HG02870 (cell line): ENCODE measurements around the gene HDAC7.
A peak's percentile ranks its signal among the peaks of the same experiment; 100 is the strongest.

Experiments
- ATAC-seq: cut with Tn5 transposase; IDR thresholded peaks from one replicate; pipeline ENCODE4 v1.9.1; 2021; ENCODE audit warnings: mild to moderate bottlenecking, moderate library complexity; ENCODE audit not compliant: unreplicated experiment

Gene HDAC7

DNA sequence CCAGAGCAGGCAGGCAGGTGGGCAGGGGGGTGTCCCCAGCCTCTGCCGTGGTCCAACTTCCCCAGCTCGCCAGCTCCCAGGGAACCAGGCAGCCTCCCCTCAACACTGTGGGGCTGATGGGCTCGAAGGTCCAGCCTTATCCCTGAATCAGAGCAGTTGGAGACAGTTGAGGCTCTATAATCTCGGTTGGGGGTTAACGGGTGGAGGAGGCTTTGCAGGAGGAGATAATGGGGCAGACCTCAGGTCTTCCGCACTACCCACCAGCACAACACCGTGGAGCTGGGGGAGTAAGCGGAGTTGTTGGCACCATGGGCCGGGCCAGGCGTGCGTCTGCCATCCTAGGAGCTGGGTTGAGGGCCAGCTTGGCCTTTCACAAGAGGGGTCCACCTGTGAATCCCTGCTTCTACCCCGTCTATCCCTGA lies 13.9 kb upstream of the HDAC7 start:
- ATAC-seq = no peak

DNA sequence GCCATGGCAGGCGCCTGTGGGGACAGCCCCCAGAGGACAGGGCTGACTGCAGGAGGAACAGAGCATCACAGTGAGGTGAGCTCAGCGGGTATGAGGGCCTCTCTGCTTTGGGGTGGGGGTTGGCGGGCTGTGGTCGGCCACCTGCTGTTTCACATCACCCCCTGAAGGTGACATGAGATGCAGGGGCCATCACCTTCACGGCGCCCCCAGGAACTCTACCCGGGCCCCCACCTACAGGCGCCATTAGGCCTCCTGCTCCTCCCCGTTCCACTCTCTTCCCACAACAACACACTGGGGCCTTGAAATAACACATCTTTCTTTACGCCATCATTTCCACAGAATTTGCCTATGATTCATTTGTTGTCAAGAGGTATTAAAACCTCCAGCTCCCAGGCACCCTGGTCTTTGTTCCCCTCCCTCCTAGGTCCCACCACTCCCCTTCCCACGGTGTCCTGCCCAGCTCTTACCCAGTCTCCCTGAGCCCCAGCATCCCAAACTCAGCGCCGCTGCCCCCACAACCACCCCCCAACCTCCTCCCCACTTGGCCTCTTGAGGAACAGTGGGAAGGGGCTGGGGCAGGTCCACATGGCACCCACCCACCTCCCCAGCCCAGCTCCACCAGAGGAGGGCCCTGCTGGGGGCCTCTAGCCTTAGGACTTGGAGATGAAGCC lies 12.7 kb upstream of the HDAC7 start:
- peak; percentile 47 for ATAC-seq

DNA sequence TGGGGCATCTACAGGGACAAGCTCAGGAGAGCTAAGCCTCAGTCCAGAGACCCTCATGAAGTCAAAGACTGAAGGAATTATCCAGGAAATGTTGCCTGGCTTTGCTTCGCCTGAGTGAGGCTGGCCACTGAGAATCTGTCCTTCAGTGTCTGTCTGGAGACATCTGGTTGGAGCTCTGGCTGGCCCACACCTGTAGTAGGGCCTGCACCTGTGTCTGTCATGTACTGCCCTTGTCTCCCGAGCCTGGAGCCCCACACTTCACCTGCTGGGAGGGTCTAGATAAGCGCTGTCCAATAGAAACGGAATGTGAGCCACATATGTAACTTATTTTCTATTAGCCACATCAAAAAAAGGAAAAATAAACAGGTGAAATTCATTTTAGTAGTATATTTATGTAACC lies 9.9 kb upstream of the HDAC7 start:
- ATAC-seq = no peak

DNA sequence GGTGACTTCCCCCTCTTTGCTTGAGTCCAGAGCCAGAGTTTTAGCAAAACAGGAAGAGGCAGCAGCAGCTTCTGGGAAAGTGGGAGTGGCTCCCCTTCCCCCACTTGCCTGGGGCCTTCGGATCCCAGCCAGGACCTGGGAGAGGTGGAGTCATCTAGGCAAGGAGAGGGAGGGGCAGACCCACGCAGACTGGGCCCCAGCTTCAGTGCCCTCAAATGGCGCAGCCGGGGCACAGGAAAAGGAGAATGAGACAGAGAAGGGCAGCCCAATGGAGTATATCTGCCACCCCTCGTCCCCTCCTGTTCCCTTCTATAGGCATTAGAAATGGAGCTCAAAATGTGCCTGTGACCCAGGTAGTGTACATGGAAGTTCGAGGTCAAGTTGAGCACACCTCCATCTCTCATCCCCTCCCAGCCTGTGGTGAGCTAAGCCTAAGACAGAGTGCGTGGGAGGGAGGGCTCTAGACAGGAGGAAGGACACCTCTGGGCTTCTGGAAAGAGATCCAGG lies 9.3 kb upstream of the HDAC7 start:
- no peak for ATAC-seq

DNA sequence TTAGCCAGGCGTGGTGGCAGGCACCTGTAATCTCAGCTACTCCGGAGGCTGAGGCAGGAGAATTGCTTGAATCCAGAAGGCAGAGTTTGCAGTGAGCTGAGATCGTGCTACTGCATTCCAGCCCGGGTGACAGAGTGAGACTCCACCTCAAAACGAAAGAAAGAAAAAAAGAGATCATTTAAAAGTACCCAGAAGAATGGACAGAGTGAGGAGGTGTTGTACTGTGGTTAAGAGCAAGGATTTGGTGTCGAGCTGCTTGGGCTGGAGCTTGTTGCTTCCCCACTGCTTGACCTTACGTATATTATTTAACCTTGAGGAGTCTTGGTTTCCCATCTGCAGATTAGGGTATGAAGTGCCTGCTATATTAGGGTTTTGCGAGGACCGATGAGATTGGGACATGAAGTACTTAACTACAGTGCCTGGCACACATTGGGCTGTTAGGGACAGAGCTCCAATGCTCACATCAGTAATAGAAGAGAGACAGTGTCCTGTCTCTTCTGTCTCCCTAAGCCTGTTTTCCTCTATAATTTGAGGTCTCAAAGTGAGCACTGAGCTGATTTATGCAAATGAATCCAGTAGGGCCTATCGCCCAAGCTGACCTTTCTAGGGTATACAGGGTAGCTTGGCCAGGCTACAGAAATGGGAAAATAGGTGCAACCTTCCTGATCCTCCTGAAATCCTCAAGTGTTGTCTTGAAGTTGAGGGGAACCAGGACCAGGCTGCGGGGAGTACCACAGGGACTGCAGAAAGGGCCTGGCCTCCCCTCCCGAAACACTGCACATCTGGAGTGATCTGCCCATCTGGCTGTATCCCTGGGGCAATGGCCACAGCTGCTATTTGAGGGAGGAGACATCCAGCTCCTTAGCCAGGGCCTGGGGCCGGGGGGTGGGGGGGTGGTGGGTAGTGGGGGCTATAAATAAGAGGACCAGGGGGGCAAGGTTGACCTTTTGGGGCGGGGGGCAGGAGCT lies 8.6 kb upstream of the HDAC7 start:
- no peak for ATAC-seq

DNA sequence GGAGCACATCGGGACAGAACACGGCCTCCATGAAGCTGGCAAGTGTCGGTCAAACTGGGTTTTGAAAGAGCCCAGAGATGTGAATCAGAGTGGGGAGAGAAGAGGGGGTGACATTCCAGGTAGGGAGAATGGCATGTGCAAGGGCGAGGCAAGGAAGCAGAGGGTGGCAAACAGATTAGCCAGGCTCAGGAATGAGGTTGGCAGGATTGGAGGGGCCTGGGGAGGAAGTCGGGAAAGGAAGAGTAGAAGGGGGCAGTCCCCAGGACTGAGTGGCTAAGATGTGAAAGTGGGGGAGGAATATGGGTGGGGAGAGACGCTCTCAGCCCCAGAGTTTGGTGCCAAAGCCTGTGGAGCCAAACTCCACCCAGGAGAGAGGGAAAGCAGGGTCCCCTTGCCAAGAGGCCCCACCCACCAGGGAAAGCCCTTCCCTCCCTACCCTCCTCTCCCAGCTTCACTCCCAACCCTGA lies 5.5 kb upstream of the HDAC7 start:
- ATAC-seq = no peak

DNA sequence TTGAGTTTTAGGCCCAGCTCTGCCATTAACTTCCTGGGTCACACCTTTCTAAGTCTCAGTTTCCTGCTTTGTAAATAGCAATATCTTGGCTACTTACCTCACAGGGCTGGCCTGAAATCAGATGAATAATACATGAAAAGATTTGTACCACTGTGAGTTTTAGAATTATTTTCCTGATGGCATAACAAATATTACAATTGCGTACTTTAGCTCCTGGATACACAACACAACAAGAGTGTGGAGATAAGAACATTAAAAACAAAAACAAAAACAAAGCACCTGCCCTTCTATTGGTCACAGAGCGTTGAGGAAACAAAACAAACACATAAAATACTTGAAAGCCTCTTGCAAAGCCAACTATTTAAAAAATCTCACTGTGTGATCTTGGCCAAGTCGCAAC lies 4.9 kb upstream of the HDAC7 start:
- no peak for ATAC-seq

DNA sequence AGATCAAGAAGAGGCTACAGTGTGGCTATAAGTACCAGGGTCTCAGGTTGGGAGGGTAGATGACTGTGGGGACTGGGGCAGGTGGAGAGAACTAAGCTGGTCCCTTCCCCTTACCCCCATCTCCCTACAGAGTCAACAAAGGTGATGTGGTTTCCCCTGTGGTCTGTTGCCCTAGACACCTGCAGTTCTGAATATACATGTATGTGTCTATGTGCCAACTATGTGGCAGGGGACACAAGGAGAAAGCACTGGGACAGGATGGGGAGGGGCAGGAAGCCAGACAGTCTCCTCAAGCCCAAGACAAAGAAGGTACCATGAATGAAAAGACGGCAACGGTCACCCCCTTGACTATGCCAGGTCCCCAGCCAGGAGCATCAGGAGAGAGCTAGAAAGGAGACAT lies 4.5 kb upstream of the HDAC7 start:
- ATAC-seq = no peak

DNA sequence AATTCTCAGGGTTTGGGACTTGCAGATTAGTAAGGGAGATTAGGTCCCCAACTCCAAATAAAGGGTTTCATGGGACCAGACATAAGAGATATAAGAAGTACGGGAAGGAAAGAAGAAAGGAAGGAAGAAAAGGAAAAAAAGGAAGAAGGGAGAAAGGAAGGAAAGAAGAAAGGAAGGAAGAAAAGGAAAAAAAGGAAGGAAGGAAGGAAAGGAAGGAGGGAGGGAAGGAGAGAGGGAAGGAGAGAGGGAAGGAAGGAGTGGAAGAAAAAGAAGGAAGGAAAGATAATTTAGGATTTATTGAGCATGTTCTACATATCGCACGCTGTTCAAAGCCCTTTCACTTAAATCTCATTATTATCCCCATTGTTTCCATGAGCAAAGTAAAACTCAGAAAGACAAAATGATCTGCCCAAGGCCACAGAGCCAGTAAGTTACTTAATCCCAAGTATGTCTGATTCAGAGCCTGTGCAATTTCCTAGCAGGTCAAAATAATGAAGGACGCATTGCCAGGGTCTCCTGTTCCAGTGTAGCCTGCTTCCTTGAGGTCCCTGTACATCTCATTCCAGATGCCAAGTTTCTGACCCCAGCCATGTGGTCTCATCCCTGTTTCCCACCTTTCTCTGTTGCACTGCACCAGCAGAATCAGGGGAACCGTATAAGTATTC lies 3.9 kb upstream of the HDAC7 start:
- ATAC-seq = no peak

DNA sequence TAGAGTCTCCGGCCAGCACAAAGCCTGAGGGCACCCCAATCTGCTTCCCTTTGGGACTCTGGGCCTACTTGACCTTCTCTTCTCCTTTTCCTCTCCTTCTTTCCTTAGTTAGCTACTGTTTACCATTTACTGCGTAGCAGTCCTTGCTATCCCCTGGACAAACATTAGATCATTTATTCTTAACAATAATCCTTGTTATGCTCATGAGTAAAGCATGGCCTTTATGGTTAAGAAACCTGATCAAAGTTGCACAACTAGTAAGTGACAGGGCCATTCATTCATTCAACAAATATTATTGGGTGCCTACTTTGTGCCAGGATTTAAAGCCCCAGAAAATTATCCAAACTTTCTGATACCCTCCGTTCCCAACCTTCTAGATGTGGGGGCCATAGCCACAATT lies 3.2 kb upstream of the HDAC7 start:
- no peak for ATAC-seq

DNA sequence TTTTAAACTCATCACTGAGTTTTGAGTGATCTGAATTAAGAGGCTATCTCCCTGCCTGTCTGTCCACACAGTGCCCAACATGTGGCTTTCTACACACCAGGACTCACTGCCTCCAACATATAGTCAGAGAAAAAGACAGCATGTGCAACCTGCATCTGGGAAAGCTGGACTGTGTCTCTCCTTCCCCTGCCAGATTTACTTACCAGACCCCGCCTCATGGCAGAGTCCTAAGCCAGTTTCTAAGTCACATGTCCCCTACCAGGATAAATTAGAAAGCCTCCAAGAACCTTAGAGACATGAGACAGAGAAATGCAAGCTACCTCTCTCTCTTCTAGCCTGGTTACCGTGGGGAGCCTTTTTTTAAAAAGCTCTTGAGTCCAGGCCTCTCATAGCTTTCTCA lies 2.7 kb upstream of the HDAC7 start:
- ATAC-seq = no peak

DNA sequence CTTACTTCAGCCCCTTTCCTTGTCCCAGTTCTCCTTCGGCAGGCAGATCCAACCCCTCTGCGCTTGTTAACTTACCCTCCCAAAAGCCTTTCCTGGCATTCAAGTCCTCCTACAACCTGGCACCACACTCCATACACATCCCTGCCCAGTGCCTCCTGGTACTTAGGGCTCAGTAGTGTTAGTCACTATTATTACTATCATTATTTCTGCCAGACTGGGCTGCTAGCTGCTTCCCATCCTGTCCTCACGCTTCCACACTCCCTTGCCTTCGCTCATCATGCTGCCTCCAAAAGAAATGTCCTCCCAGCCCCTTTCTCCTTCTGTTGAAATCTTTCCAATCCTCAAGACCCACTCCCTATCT lies 1.6 kb upstream of the HDAC7 start:
- ATAC-seq = no peak

DNA sequence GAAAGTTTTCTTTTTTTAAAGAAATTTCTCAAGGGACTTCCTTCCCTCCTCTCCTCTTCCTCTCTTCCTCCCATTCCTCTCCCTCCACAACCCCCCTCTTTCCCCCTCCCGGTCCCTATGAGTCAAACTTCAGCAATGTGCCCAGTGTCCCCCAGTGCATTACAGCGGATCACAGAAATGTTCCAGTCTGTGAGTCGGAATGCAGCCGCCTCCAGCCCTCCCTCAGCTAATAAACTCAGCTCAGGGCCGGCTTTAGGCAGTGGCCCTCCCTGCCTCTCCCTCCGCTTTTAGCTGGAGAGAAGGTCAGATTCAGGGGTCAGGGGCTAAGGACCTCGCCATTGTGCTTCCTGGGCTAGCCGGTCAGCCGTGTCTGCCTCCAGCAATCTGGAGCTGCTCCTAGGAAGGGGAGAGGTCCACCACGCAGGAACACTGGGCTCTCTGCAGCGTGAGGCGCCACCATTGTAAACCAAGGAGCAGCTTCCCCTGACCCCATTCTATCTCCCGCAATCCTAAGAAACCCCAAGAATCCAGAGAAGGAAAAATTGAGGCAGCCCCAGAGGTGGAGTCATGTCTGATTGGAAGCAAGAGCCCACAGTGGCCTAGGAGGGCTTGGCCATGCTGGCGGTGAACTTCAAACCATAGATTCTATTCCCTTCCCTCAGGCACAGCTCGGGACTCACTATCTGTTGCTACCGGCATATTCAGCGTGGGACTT lies 1.1 kb upstream of the HDAC7 start:
- no peak for ATAC-seq

DNA sequence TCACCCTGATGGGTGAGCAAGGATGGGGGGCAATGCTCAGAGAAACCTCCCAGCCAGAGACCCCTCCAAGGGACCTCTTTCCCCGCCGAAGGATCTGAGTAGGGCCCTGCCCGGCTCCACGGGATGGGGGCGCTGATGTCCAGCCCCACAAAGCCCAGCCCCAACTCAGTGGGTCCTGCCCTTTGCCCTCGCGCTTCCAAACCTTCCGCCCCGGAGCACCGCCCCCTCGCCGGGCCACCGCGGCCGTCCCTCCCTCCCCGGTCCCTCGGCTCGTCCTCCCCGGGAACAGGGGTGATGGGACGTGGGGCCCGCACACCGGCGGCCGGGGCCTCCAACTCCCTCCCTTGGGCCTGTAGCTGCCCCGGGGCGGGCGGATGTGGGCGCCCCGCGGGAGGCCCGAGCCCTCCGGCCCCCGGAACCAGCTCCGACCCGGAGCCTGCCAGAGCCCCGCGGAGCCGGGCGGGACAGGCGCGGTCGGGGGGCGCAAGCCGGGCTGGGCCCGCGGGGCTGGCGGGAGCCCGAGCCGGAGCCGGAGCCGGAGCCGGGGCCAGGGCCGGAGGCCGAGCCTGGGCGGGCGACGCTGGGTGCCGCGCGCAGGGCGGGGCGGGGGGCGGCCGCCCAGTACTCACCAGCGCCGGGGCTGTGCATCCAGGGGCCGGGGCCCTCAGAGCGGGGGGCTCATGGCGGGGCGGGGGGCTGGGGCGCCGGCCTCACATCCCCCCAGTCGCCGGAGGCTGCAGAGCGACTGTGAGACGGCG lies 386 bp downstream of the HDAC7 start:
- ATAC-seq = peak; percentile 33

DNA sequence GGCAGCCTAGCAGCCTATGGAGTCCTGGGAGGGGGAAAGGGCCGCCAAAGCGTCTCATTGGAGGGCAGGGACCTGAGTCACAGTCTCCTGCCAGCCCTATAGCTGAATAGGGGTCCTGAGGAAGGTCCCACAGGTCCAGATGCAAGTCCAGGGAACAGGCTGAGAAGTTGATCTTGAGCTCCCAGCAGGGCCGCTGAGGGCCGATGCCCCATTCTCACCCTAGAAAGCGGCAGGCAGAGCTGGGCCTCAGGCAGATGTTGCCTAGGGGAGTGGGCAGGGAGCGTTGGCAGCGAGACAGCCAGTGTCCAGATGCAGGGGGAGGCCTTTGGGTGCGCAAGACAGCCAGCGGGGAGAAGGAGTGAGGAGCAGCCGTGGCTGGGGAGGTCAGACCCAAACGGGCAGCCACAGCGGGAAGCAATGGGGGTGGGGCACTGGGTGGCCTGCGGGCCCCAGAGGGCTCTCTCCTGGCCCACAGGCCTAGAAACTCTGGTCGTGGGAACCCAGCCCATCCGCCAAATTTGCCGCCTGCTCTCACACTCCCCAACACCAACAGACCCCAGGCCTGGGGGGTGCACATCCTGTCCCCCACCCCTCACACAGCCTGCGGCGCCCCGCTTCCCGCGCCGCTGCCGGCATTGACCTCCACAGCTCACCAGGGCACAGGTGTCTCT lies 1.1 kb downstream of the HDAC7 start:
- ATAC-seq = no peak

DNA sequence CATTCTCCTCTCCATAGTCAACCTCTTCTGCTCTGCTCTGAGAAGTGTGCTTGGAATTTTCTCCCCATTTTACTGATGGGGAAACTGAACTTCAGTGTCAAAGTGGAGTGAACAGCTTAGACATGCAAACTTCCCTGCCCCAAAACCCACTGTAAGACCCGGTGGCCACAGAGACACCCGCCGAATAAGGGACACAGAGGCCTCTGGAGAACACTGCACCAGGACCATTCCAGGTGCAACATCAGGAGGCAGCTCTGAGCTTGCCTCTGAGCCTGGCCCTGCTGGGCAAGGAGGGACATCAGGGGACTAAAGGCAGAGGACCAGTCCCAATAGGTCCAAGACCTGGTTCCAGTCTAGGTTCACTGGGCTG lies 1.7 kb downstream of the HDAC7 start:
- no peak for ATAC-seq

DNA sequence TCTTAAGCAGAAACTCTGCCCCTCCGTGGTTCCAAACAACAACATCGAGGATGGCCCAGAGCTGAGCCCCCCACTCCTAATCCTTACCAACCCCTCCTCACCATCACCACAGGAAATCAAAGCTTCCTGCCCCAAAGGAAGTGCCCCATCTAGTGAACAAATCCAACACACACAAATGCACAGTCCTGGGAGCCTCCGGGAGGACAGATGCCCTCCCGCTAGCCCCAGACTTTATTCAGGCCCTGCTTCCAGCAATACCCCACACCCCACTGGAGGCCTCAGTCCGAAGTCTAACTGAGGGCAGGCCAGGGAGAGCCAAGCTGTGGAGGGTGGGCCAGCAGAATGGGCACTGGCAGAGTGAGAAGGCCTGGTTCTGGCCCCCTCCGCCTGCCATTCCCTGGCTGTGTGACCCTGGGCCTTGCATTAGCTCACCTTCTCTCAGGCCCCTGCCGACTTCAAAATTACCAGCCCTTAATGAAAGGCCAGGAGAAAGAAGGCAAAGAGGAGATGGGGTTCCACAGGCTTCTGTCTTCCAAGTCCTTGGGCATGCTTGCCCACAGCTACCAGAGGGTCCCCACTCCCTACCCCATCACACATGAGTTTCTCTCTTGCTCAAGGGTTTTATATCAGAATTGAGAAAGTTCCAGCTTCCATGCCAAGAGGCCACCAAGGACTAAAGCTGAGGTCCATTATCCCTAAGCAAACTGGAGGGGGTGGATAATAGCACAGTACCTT lies 2.3 kb downstream of the HDAC7 start:
- ATAC-seq = no peak

DNA sequence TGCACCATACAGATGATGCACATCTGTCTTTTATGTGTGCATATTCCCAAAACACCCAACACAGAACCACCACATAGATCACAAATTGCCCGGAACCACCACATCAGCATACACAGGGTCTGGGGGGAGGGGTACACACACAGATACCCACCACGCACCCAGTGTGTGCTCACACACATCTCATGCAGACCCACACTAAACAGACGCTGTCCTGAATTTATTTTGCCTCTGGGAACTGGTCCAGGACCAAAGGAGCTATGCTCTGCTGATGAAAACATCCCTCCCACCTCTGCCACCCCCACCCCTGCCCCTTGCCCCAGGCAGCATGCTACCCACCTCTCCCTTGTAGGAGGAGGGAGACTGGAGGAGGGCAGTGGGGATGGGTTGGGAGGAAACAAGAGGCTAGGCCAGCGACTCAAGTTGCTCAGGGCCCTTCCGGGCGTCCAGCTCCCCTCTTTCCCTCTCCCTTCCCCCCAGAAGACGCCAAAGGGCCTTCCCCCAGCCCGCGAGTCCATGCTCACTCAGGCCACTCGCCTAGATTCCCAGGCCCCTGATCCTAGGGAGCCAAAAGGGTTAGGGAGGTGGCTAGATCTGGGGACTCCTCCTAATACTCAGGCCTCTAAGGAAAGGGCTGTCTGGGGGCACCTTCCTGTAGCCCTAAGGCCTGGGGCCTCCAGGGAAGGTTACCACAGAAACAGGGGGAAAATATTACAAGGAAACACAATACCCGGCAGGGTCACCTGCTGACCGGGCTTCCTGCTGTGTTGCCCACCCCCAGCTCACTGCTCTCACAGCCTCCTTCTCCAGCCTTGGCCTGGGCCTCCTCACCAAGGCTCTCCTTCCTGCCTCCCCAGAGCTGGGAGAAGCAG lies 3.1 kb downstream of the HDAC7 start:
- ATAC-seq = no peak
